Smooth muscle cell of the brain vasculature (primary cell): ENCODE measurements around the gene GSTP1.
"Not testable (repeated sequence)": the region's sequence is repeated elsewhere in the genome, so short reads cannot be mapped to it uniquely, and the experiment has no call there.

Experiments used
- DNase-seq: peaks from one replicate; pipeline ENCODE4 v3.0.0-alpha.2; 2012; ENCODE audit warnings: low read depth, low spot score

GSTP1 gene

GRCh38 chr11:67583247-67584204 lies at the start of gene GSTP1:
Gene GSTP1 (plus strand): TSS chr11:67583812. CDS start chr11:67583844, 32 bp downstream.
- DNase-seq = peak; percentile 41

- DNase-seq = no peak
Measured at GRCh38 chr11:67534070-67534679, 49.4 kb upstream of the GSTP1 start.

GRCh38 chr11:67535561-67535960 lies 48.1 kb upstream of the GSTP1 start:
- no peak for DNase-seq

GRCh38 chr11:67538306-67538705 lies 45.3 kb upstream of the GSTP1 start:
- DNase-seq = no peak

- no peak for DNase-seq
Measured at GRCh38 chr11:67538823-67539505, 44.6 kb upstream of the GSTP1 start.

- DNase-seq = no peak
Measured at GRCh38 chr11:67539550-67539949, 44.1 kb upstream of the GSTP1 start.

- DNase-seq = no peak
Measured at GRCh38 chr11:67541198-67541597, 42.4 kb upstream of the GSTP1 start.

- no peak for DNase-seq
Measured at GRCh38 chr11:67542169-67542568, 41.4 kb upstream of the GSTP1 start.

- DNase-seq = no peak
Measured at GRCh38 chr11:67542971-67543370, 40.6 kb upstream of the GSTP1 start.

- no peak for DNase-seq
Measured at GRCh38 chr11:67543585-67543984, 40.0 kb upstream of the GSTP1 start.

GRCh38 chr11:67544616-67545242 lies 38.9 kb upstream of the GSTP1 start:
- DNase-seq = no peak

GRCh38 chr11:67545280-67545679 lies 38.3 kb upstream of the GSTP1 start:
- DNase-seq = no peak

GRCh38 chr11:67548112-67548511 lies 35.5 kb upstream of the GSTP1 start:
- not testable (repeated sequence) for DNase-seq

GRCh38 chr11:67548555-67549110 lies 35.0 kb upstream of the GSTP1 start:
- DNase-seq = no peak

- DNase-seq = no peak
Measured at GRCh38 chr11:67551127-67551526, 32.5 kb upstream of the GSTP1 start.

GRCh38 chr11:67551697-67552096 lies 31.9 kb upstream of the GSTP1 start:
- not testable (repeated sequence) for DNase-seq

GRCh38 chr11:67556244-67556643 lies 27.4 kb upstream of the GSTP1 start:
- DNase-seq = no peak

- no peak for DNase-seq
Measured at GRCh38 chr11:67558084-67558772, 25.4 kb upstream of the GSTP1 start.

- no peak for DNase-seq
Measured at GRCh38 chr11:67561971-67562619, 21.5 kb upstream of the GSTP1 start.

GRCh38 chr11:67562963-67563704 lies 20.5 kb upstream of the GSTP1 start:
- DNase-seq = no peak
